ENCODE results near the gene SUPT20HL1.
"Not testable (repeated sequence)": the region's sequence is repeated elsewhere in the genome, so short reads cannot be mapped to it uniquely, and the experiment has no call there.

Gene SUPT20HL1

DNA sequence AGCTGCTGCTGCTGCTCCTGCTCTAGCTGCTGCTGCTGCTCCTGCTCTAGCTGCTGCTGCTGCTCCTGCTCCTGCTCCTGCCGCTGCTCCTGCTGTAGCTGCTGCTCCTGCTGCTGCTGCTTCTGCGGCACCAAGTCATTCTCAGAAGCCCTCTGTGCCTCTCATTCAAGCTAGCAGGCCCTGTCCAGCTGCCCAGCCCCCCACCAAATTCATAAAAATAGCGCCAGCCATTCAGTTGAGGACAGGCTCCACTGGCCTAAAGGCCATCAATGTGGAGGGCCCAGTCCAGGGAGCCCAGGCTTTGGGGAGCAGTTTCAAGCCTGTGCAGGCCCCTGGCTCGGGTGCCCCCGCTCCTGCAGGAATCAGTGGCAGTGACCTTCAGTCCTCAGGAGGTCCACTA is 3.9 kb downstream of the SUPT20HL1 start:
- DNase-seq, result no peak

- DNase-seq, result no peak
Observed at GRCh38 chrX:24364851-24365538, 4.6 kb downstream of the SUPT20HL1 start.

DNA sequence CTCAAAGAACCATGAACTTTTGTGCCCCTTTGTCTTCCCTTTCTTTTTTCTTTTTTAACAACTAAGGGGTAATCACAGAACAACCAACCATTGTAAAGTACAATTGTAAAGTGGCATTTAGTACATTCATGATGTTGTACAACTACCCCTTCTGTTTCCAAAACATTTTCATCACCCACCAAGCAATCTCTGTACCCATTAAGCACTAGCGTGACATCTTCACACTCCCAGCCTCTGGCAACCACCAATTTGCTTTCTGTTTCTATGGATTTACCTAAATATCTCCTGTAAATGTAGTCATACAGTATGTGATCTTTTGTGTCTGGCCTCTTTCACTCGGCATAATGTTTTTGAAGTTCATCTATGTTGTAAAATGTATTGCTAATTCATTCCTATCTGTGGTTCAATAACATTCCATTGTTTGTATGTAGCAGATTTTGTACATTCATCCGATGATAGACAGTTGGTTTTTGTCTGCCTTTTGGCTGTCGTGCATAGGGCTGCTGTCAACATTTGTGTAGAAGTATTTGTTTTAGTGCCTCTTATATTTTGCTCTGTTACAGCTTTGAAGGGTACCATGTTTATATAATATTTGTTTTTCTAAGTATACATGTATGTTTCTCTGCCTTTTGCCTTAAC is 6.4 kb downstream of the SUPT20HL1 start:
- not testable (repeated sequence) for DNase-seq

DNA sequence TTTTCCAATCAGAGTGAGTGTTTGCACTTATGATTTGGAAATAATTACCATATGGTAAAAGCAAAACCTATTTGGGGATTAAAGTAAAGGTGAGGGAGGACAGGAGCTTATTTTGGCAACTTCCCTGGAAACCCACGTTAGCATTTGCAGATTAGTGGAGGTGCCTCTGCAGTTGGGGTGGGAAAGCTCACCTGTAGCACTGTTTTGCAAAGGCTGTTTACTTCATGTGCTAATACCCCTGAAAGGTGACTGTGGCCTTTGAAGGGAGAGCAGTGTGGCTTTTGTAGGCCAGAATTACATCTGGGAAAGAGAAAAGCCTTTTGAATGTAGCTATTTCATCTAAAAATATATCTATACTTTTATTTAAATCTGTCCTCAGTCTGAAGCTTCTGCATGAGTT is 9.4 kb downstream of the SUPT20HL1 start:
- no peak for DNase-seq

DNA sequence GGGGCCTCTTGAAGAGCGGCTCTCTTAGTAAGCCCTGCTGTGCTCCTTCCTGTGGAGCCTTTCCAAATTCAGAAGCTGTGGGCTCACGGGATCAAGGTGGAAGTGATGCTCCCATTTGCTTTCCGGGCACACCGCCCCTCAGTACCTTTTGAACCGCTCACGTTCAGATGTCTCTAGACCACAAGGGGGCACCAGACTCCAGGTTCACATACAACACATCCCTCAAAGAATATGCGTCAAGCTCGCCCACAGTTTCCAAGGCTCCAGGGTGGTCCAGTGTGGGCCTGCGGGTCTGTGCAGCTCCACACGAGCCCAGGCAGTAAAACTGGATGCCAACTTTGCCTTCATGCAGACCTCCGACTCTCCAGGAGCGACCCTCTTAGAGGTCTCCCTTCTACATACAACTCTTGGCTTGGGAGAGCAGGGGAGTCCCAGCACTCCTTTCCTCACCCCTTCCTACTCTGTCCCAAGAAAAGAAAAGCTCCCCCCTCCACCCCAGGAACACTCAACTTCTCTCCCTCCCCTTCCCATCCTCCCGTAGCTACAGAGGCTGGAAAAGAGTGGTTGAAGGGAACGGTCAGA is 11.0 kb downstream of the SUPT20HL1 start:
- peak; percentile 84 for DNase-seq

DNA sequence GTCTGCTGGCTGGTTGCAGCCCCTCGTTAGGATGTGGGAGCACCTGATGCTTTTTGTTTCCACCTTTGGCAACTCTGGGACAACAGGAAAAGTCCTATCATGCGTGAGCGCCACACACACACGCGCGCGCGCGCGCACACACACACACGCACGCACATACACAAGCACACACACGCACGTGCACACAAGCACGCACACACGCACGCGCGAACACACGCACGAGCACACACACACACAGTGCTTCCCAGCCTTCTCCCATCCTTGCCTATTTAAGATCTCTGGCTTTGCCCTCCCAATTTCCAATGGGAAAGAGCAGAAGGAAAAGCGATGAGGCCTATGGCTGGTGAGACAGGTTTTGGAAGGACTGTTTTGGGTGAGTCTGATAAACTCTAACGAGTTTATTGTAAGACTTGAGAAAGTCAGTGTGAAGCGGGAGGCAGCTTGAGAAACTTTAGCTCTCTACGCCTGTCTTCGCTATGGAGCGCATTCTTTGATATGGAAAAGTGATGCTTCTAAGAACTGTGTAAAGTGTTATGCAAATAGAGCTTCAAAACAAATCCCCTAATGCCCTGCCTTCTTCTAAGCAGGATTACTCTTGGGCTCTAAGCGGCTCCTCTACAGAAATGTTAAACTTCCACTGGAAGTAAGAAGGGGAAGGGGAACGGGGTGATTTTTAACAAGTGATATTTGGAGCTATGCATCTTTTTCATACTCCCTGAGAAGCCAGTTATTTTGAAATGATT is 11.8 kb downstream of the SUPT20HL1 start:
- DNase-seq, result peak; percentile 26

DNA sequence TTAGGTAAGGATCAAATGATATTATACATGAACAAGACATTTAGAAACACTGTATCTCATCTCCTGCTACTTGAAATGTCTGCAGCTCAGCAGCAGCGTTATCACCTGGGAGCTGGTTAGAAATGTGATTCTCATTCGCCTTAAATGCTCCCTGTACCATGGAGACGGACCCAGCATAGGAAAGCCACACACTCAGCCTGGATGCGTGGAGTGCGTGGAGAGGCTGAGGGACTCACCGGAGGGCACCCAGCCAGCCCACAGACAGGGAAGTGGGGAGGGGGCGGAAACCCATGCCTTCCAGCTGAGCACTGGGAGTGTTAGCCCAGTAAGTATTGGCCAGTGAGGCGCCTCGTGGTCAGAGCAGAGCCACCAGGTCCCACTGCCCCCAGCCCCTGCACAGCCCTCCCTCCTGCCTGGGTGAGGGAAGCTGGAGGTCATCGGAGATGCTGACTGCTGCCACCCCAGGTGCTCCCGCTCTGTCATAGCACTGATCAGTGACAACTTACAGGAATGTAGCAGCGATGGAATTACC is 15.2 kb downstream of the SUPT20HL1 start:
- no peak for DNase-seq

- DNase-seq, result no peak
Observed at GRCh38 chrX:24376403-24376802, 16.0 kb downstream of the SUPT20HL1 start.

- no peak for DNase-seq
Observed at GRCh38 chrX:24377195-24377594, 16.8 kb downstream of the SUPT20HL1 start.

DNA sequence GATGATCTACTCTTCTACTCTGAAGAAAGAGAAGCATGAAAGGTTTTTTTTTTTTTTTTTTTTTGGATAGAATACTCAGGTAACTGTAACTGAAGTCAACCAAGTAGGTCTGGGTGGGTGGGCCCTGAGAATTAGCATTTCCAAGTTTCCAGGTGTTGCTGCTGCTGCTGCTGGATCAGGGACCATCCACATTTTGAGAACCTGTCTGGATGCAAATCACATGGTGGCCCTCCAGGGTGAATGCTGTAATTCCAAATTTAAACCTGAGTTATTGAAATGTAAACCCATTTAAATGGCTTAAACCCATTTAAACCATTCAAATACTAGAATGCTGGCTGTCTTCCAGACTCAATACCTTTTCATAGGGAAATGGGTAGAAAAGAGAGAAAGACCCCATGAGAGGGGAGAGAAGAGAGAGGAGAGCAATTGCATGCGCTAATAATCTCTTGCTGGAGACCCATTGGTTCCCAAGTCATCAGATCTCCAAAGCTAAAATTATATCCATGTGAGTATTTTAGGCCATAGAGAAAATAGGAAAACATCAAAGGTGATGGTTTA is 17.6 kb downstream of the SUPT20HL1 start:
- no peak for DNase-seq

- no peak for DNase-seq
Observed at GRCh38 chrX:24378706-24379105, 18.3 kb downstream of the SUPT20HL1 start.

- DNase-seq, result no peak
Observed at GRCh38 chrX:24380262-24381187, 20.1 kb downstream of the SUPT20HL1 start.

DNA sequence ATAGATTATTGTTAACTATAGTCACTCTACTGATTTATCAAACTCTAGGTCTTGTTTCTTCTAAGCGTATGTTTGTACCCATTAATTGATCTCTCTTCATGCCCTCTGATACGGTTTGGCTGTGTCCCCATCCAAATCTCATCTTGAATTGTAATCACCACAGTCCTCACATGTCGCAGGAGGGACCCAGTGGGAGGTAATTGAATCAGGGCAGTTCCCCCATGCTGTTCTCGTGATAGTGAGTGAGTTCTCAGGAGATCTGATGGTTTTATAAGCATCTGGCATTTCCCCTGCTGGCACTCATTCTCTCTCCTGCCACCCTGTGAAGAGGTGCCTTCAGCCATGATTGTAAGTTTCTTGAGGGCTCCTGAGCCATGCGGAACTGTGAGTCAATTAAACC is 21.9 kb downstream of the SUPT20HL1 start:
- DNase-seq, result not testable (repeated sequence)

- no peak for DNase-seq
Observed at GRCh38 chrX:24387724-24388123, 27.3 kb downstream of the SUPT20HL1 start.

DNA sequence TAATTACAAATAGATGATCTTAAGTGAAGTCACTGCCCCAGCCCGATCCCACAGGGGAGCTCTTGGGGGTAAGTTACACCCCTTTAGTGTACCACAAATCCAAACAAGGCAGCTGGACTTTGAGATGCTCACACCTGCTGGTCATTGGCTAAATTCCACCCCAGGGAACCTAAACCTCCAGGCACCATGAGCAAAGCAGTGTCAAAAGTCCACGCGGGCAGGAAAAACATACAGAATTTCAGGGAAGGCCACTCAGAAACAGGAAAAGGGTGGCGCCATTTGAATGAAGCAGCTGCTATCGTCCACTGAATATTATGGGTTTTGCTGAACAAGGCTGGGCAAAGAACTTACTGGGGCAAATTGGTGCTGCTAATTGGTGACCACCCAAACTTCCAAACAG is 30.9 kb downstream of the SUPT20HL1 start:
- no peak for DNase-seq

DNA sequence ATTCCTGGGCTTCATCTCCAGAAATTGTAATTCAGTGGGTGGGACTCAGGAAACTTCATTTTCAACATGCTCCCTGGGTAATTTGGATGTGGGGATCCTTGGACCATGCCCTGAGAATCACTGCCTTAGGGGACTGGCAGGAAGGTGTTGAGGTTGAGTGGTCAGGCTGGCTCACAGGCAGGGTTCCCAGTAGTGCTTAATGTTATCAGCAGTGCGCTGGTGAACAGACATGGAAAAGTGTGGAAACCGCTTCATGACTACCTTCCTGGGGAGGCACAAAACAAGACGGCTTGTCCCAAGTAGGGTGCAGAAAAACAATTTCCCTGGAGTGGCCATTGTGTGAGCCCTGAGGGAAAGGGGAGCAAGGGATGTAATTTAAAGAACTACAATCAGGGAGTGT is 31.4 kb downstream of the SUPT20HL1 start:
- DNase-seq, result no peak

DNA sequence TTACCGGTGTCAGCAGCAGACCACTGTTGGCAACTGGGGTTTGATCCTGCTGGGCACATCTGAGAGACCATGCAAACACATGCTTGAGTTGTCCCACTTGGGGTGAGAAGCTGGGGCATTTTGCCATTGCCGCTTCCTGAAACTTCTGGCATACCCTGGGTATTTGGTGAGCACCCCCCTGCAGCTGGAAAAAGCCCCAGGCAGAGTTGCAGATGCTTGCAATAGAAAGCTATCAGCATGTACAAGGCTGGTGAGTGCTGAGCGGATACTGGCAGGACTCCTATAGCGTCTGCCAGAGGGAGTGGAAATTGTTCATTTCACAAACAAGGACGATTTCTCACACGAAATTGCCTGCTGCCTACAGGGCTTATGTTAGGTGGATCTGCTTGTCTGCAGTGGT is 32.3 kb downstream of the SUPT20HL1 start:
- no peak for DNase-seq

- peak; percentile 88 for DNase-seq
Observed at GRCh38 chrX:24395775-24396174, 35.3 kb downstream of the SUPT20HL1 start.

GRCh38 chrX:24396236-24396930 is 35.9 kb downstream of the SUPT20HL1 start:
- DNase-seq, result peak; percentile 28

- peak; percentile 11 for DNase-seq
Observed at GRCh38 chrX:24396931-24397279, 36.5 kb downstream of the SUPT20HL1 start.

DNA sequence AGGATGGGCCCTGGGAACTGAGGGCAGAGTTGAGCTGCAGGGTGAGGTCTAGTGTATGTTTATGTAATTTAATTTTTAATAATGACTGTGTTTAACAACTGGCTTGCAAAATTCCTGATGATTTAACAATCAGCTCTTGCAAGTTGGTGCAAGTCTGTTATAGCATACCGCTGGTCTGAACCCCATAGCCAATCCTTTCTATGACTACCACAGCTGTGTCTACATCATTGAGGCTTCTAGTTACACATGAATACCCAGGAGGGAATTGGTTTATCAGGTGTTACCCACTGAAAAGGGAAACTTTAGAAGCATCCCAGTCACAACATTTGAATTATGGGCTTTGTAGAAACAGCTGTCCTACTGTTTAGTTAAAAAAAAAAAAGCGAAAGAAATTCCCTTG is 38.3 kb downstream of the SUPT20HL1 start:
- DNase-seq, result peak; percentile 8
